ENCODE data around the gene GLRX5. TPM values are rescaled to one million over a fixed set of nuclear protein-coding genes. Genes with fewer than 3 reads are reported as not detected.

GLRX5 gene
- total RNA-seq, 1 experiment from 2014 or later: 68.8 TPM

DNA sequence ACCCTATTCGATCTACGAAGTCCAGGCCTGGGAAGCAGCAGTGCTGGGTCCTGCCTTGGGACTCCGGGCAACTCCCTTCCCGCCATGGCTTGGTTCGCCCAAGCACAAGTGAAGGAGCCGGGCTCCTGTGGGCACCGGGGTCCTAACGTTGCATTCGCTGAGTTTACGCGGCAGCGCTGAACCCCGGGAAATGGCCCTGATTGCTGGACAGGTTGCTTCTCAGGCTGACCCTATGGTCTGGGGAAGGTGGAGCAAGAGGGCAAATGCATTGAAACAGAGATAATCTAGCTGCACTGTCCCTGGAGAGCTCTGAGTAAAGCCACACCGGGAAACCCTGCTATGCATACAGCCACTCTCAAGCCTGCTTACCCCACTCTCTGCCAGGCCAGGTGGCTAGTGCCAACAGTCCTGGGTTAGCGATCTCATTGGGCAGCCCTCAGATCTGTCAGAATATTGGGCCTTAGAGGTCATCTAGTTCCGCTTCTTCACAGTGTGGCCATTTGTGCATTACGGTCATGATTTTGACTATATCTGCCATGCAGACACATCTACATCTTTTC, 29.7 kb upstream of the GLRX5 start:
- no peaks in the 10 kb centered on the region for H3K36me3 ChIP-seq (ENCODE audit: insufficient read depth, low read length, poor library complexity, severe bottlenecking)
- no peak for DNase-seq (ENCODE audit: low spot score)
- intact Hi-C loops (cut with micrococcal nuclease; ENCODE audit: unreplicated experiment): no loop called here
- H3K4me3 ChIP-seq (ENCODE audit: low read depth, low read length, poor library complexity, severe bottlenecking): no peak overlapping the region
- CTCF ChIA-PET: no interaction called here
- no peaks in the 10 kb centered on the region for H3K27me3 ChIP-seq (replicated peaks; ENCODE audit: insufficient read depth, low read depth, low read length, poor library complexity)
- TF ChIP-seq EZH2 (IDR thresholded peaks at IDR 0.05; ENCODE audit: borderline replicate concordance, low read depth, low read length, poor library complexity, severe bottlenecking): no peak
- H3K4me1 ChIP-seq (ENCODE audit: insufficient read depth, low read length, poor library complexity, severe bottlenecking): no peaks in the 10 kb centered on the region
- H3K9me3 ChIP-seq (ENCODE audit: low read depth, low read length, poor library complexity, severe bottlenecking): no peaks in the 10 kb centered on the region
- H3K27ac ChIP-seq (ENCODE audit: low read depth, low read length, poor library complexity, severe bottlenecking): no peak overlapping the region
- no TSS peak for BruUV-seq (replicated peaks)
- POLR2A ChIA-PET (ENCODE audit: low non-redundant PET): interaction anchor here (0.6 kb wide), 2 partner anchors 47 to 58 kb away, joined by 4 to 10 read pairs; no protein-coding TSS in a partner anchor

- Histone ChIP-seq H3K27me3 (replicated peaks; ENCODE audit: insufficient read depth, low read depth, low read length, poor library complexity) (no peaks in the 10 kb centered on the region), H3K4me1 (ENCODE audit: insufficient read depth, low read length, poor library complexity, severe bottlenecking) (no peaks in the 10 kb centered on the region), H3K27ac (ENCODE audit: low read depth, low read length, poor library complexity, severe bottlenecking) (no peak overlapping the region), H3K9me3 (ENCODE audit: low read depth, low read length, poor library complexity, severe bottlenecking) (no peaks in the 10 kb centered on the region), H3K36me3 (ENCODE audit: insufficient read depth, low read length, poor library complexity, severe bottlenecking) (no peaks in the 10 kb centered on the region), H3K4me3 (ENCODE audit: low read depth, low read length, poor library complexity, severe bottlenecking) (no peak overlapping the region)
- CTCF ChIA-PET: interaction anchor here (0.6 kb wide), 1 partner anchor 111 kb away, joined by 3 read pairs; no protein-coding TSS in a partner anchor
- TF ChIP-seq CTCF (conservative IDR thresholded peaks at IDR 0.05; ENCODE audit: low read depth, low read length) (no peak), EZH2 (IDR thresholded peaks at IDR 0.05; ENCODE audit: borderline replicate concordance, low read depth, low read length, poor library complexity, severe bottlenecking) (no peak)
- no TSS peak for BruUV-seq (replicated peaks)
- intact Hi-C loops (cut with micrococcal nuclease; ENCODE audit: unreplicated experiment): no loop called here
- POLR2A ChIA-PET (ENCODE audit: low non-redundant PET): no interaction called here
- DNase-seq (ENCODE audit: low spot score): no peak
Measured at GRCh38 chr14:95507174-95507573, 27.7 kb upstream of the GLRX5 start.

- ChIA-PET CTCF (no interaction called here), POLR2A (ENCODE audit: low non-redundant PET) (no interaction called here)
- intact Hi-C loops (cut with micrococcal nuclease; ENCODE audit: unreplicated experiment): no loop called here
- Histone ChIP-seq H3K9me3 (ENCODE audit: low read depth, low read length, poor library complexity, severe bottlenecking) (no peaks in the 10 kb centered on the region), H3K4me1 (ENCODE audit: insufficient read depth, low read length, poor library complexity, severe bottlenecking) (no peaks in the 10 kb centered on the region), H3K27me3 (replicated peaks; ENCODE audit: insufficient read depth, low read depth, low read length, poor library complexity) (no peaks in the 10 kb centered on the region), H3K36me3 (ENCODE audit: insufficient read depth, low read length, poor library complexity, severe bottlenecking) (no peaks in the 10 kb centered on the region), H3K4me3 (ENCODE audit: low read depth, low read length, poor library complexity, severe bottlenecking) (no peak overlapping the region), H3K27ac (ENCODE audit: low read depth, low read length, poor library complexity, severe bottlenecking) (no peak overlapping the region)
- TF ChIP-seq EZH2 (IDR thresholded peaks at IDR 0.05; ENCODE audit: borderline replicate concordance, low read depth, low read length, poor library complexity, severe bottlenecking) (no peak), CTCF (conservative IDR thresholded peaks at IDR 0.05; ENCODE audit: low read depth, low read length) (no peak)
- no TSS peak for BruUV-seq (replicated peaks)
- DNase-seq (ENCODE audit: low spot score): no peak
Measured at GRCh38 chr14:95507701-95508103, 27.1 kb upstream of the GLRX5 start.

DNA sequence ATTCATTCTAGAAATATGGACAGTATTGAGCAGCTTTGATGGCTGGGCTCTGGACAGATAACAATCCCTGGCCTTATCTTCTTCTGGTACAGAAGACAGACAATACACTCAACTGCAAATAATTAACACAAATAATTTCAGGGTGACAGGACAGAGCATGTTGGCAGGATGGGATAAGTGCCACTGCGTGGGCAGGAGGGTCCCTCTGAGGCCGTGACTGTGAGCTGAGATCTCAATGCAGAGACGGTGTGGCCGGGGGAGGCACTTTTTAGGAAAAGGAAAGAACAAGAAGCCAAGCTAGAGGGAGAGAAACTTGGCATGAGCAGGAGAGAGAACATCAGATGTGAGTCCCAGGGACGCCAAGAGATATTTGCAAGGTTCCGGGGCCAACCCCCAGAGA, 26.5 kb upstream of the GLRX5 start:
- Histone ChIP-seq H3K9me3 (ENCODE audit: low read depth, low read length, poor library complexity, severe bottlenecking) (no peaks in the 10 kb centered on the region), H3K4me1 (ENCODE audit: insufficient read depth, low read length, poor library complexity, severe bottlenecking) (no peaks in the 10 kb centered on the region), H3K4me3 (ENCODE audit: low read depth, low read length, poor library complexity, severe bottlenecking) (no peak overlapping the region), H3K36me3 (ENCODE audit: insufficient read depth, low read length, poor library complexity, severe bottlenecking) (no peaks in the 10 kb centered on the region), H3K27ac (ENCODE audit: low read depth, low read length, poor library complexity, severe bottlenecking) (no peak overlapping the region), H3K27me3 (replicated peaks; ENCODE audit: insufficient read depth, low read depth, low read length, poor library complexity) (no peaks in the 10 kb centered on the region)
- CTCF ChIA-PET: no interaction called here
- intact Hi-C loops (cut with micrococcal nuclease; ENCODE audit: unreplicated experiment): no loop called here
- POLR2A ChIA-PET (ENCODE audit: low non-redundant PET): no interaction called here
- TF ChIP-seq EZH2 (IDR thresholded peaks at IDR 0.05; ENCODE audit: borderline replicate concordance, low read depth, low read length, poor library complexity, severe bottlenecking) (no peak), CTCF (conservative IDR thresholded peaks at IDR 0.05; ENCODE audit: low read depth, low read length) (no peak)
- no TSS peak for BruUV-seq (replicated peaks)
- DNase-seq (ENCODE audit: low spot score): no peak
